Measurements from ENCODE around the gene TCF7L1.
"Not testable (repeated sequence)": the region's sequence is repeated elsewhere in the genome, so short reads cannot be mapped to it uniquely, and the experiment has no call there.

The TCF7L1 gene

GRCh38 chr2:85195956-85196355 lies 62.8 kb downstream of the TCF7L1 start:
- no peak overlapping the region for H3K9ac ChIP-seq (ENCODE audit: insufficient read length, low read depth)

GRCh38 chr2:85199698-85200097 lies 66.5 kb downstream of the TCF7L1 start:
- no peak for DNase-seq (ENCODE audit: low read depth, low spot score)
- Histone ChIP-seq H3K27me3 (ENCODE audit: insufficient read depth, insufficient read length) (no peaks in the 10 kb centered on the region), H3K9ac (ENCODE audit: insufficient read length, low read depth) (no peak overlapping the region), H3K4me3 (ENCODE audit: insufficient read length, low read depth) (no peak overlapping the region), H3K4me1 (ENCODE audit: insufficient read depth, insufficient read length) (no peaks in the 10 kb centered on the region), H3K36me3 (ENCODE audit: insufficient read depth, insufficient read length, low read length) (no peaks in the 10 kb centered on the region), H3K9me3 (ENCODE audit: insufficient read depth, low read length) (no peaks in the 10 kb centered on the region)
- TF ChIP-seq YY1 (IDR thresholded peaks at IDR 0.05; ENCODE audit: insufficient read depth, insufficient read length) (no peak), SUZ12 (IDR thresholded peaks at IDR 0.05; ENCODE audit: extremely low read depth, insufficient read depth, insufficient read length) (no peak), ZNF274 (IDR thresholded peaks at IDR 0.05; ENCODE audit: low read depth, low read length) (no peak)

More at GRCh38 chr2:85195956-85196355, 62.8 kb downstream of the TCF7L1 start:
- TF ChIP-seq SUZ12 (IDR thresholded peaks at IDR 0.05; ENCODE audit: extremely low read depth, insufficient read depth, insufficient read length) (no peak), ZNF274 (IDR thresholded peaks at IDR 0.05; ENCODE audit: low read depth, low read length) (no peak), YY1 (IDR thresholded peaks at IDR 0.05; ENCODE audit: insufficient read depth, insufficient read length) (no peak)
- Histone ChIP-seq H3K4me1 (ENCODE audit: insufficient read depth, insufficient read length) (no peaks in the 10 kb centered on the region), H3K4me3 (ENCODE audit: insufficient read length, low read depth) (no peak overlapping the region), H3K36me3 (ENCODE audit: insufficient read depth, insufficient read length, low read length) (peaks cover 3% of the 10 kb centered on the region), H3K27me3 (ENCODE audit: insufficient read depth, insufficient read length) (no peaks in the 10 kb centered on the region), H3K9me3 (ENCODE audit: insufficient read depth, low read length) (no peaks in the 10 kb centered on the region)
- no peak for DNase-seq (ENCODE audit: low read depth, low spot score)

GRCh38 chr2:85209887-85210286 lies 76.7 kb downstream of the TCF7L1 start:
- no peak overlapping the region for H3K4me3 ChIP-seq (ENCODE audit: insufficient read length, low read depth)
- TF ChIP-seq ZNF274 (IDR thresholded peaks at IDR 0.05; ENCODE audit: low read depth, low read length): no peak
- TF ChIP-seq SUZ12 (IDR thresholded peaks at IDR 0.05; ENCODE audit: extremely low read depth, insufficient read depth, insufficient read length): no peak
- no peak for TF ChIP-seq YY1 (IDR thresholded peaks at IDR 0.05; ENCODE audit: insufficient read depth, insufficient read length)
- DNase-seq (ENCODE audit: low read depth, low spot score): no peak
- no peaks in the 10 kb centered on the region for H3K36me3 ChIP-seq (ENCODE audit: insufficient read depth, insufficient read length, low read length)
- no peaks in the 10 kb centered on the region for H3K27me3 ChIP-seq (ENCODE audit: insufficient read depth, insufficient read length)
- H3K9ac ChIP-seq (ENCODE audit: insufficient read length, low read depth): no peak overlapping the region
- H3K4me1 ChIP-seq (ENCODE audit: insufficient read depth, insufficient read length): peaks cover 4% of the 10 kb centered on the region
- no peaks in the 10 kb centered on the region for H3K9me3 ChIP-seq (ENCODE audit: insufficient read depth, low read length)

GRCh38 chr2:85210511-85210910 lies 77.3 kb downstream of the TCF7L1 start:
- Histone ChIP-seq H3K4me3 (ENCODE audit: insufficient read length, low read depth) (no peak overlapping the region), H3K27me3 (ENCODE audit: insufficient read depth, insufficient read length) (no peaks in the 10 kb centered on the region), H3K4me1 (ENCODE audit: insufficient read depth, insufficient read length) (peaks cover 8% of the 10 kb centered on the region), H3K9ac (ENCODE audit: insufficient read length, low read depth) (no peak overlapping the region), H3K36me3 (ENCODE audit: insufficient read depth, insufficient read length, low read length) (no peaks in the 10 kb centered on the region), H3K9me3 (ENCODE audit: insufficient read depth, low read length) (no peaks in the 10 kb centered on the region)
- DNase-seq (ENCODE audit: low read depth, low spot score): no peak
- TF ChIP-seq YY1 (IDR thresholded peaks at IDR 0.05; ENCODE audit: insufficient read depth, insufficient read length) (no peak), SUZ12 (IDR thresholded peaks at IDR 0.05; ENCODE audit: extremely low read depth, insufficient read depth, insufficient read length) (no peak), ZNF274 (IDR thresholded peaks at IDR 0.05; ENCODE audit: low read depth, low read length) (no peak)

- H3K4me3 ChIP-seq (ENCODE audit: insufficient read length, low read depth); H3K4me1 ChIP-seq (ENCODE audit: insufficient read depth, insufficient read length); H3K27me3 ChIP-seq (ENCODE audit: insufficient read depth, insufficient read length); H3K36me3 ChIP-seq (ENCODE audit: insufficient read depth, insufficient read length, low read length); H3K9ac ChIP-seq (ENCODE audit: insufficient read length, low read depth); DNase-seq (ENCODE audit: low read depth, low spot score); H3K9me3 ChIP-seq (ENCODE audit: insufficient read depth, low read length): not testable (repeated sequence)
Observed at GRCh38 chr2:85211606-85212005, 78.4 kb downstream of the TCF7L1 start.

- H3K9ac ChIP-seq (ENCODE audit: insufficient read length, low read depth): no peak overlapping the region
- no peak for DNase-seq (ENCODE audit: low read depth, low spot score)
- no peak overlapping the region for H3K4me3 ChIP-seq (ENCODE audit: insufficient read length, low read depth)
- no peaks in the 10 kb centered on the region for H3K9me3 ChIP-seq (ENCODE audit: insufficient read depth, low read length)
- peaks cover 8% of the 10 kb centered on the region for H3K4me1 ChIP-seq (ENCODE audit: insufficient read depth, insufficient read length)
- H3K36me3 ChIP-seq (ENCODE audit: insufficient read depth, insufficient read length, low read length): no peaks in the 10 kb centered on the region
- TF ChIP-seq YY1 (IDR thresholded peaks at IDR 0.05; ENCODE audit: insufficient read depth, insufficient read length): no peak
- TF ChIP-seq ZNF274 (IDR thresholded peaks at IDR 0.05; ENCODE audit: low read depth, low read length): no peak
- no peak for TF ChIP-seq SUZ12 (IDR thresholded peaks at IDR 0.05; ENCODE audit: extremely low read depth, insufficient read depth, insufficient read length)
- H3K27me3 ChIP-seq (ENCODE audit: insufficient read depth, insufficient read length): no peaks in the 10 kb centered on the region
Observed at GRCh38 chr2:85212841-85213240, 79.6 kb downstream of the TCF7L1 start.

- Histone ChIP-seq H3K4me1 (ENCODE audit: insufficient read depth, insufficient read length) (peaks cover 8% of the 10 kb centered on the region), H3K4me3 (ENCODE audit: insufficient read length, low read depth) (no peak overlapping the region), H3K36me3 (ENCODE audit: insufficient read depth, insufficient read length, low read length) (no peaks in the 10 kb centered on the region), H3K27me3 (ENCODE audit: insufficient read depth, insufficient read length) (no peaks in the 10 kb centered on the region), H3K9ac (ENCODE audit: insufficient read length, low read depth) (no peak overlapping the region), H3K9me3 (ENCODE audit: insufficient read depth, low read length) (no peaks in the 10 kb centered on the region)
- TF ChIP-seq YY1 (IDR thresholded peaks at IDR 0.05; ENCODE audit: insufficient read depth, insufficient read length) (no peak), ZNF274 (IDR thresholded peaks at IDR 0.05; ENCODE audit: low read depth, low read length) (no peak), SUZ12 (IDR thresholded peaks at IDR 0.05; ENCODE audit: extremely low read depth, insufficient read depth, insufficient read length) (no peak)
- DNase-seq (ENCODE audit: low read depth, low spot score): no peak
Observed at GRCh38 chr2:85213404-85213803, 80.2 kb downstream of the TCF7L1 start.

Measured in NT2/D1 (cell line).